ENCODE data around the gene FLVCR2.
A peak's percentile ranks its signal among the peaks of the same experiment; 100 is the strongest.

The FLVCR2 gene

GRCh38 chr14:75578102-75578785 lies at the start of gene FLVCR2:
Gene FLVCR2 (plus strand): TSS chr14:75578620. CDS start chr14:75578973, 353 bp downstream.
- peak; percentile 69 for DNase-seq (ENCODE audit: low read depth)

GRCh38 chr14:75531256-75531655 lies 47.2 kb upstream of the FLVCR2 start:
- no peak for DNase-seq (ENCODE audit: low read depth)

- DNase-seq (ENCODE audit: low read depth): peak; percentile 26
Observed at GRCh38 chr14:75531660-75532317, 46.6 kb upstream of the FLVCR2 start.

GRCh38 chr14:75533791-75534555 lies 44.4 kb upstream of the FLVCR2 start:
- no peak for DNase-seq (ENCODE audit: low read depth)

- no peak for DNase-seq (ENCODE audit: low read depth)
Observed at GRCh38 chr14:75535164-75535898, 43.1 kb upstream of the FLVCR2 start.

GRCh38 chr14:75537071-75537470 lies 41.3 kb upstream of the FLVCR2 start:
- peak; percentile 9 for DNase-seq (ENCODE audit: low read depth)

GRCh38 chr14:75539162-75539560 lies 39.3 kb upstream of the FLVCR2 start:
- DNase-seq (ENCODE audit: low read depth): no peak

- no peak for DNase-seq (ENCODE audit: low read depth)
Observed at GRCh38 chr14:75539561-75540478, 38.6 kb upstream of the FLVCR2 start.

GRCh38 chr14:75540479-75540851 lies 38.0 kb upstream of the FLVCR2 start:
- DNase-seq (ENCODE audit: low read depth): no peak

- no peak for DNase-seq (ENCODE audit: low read depth)
Observed at GRCh38 chr14:75542588-75543091, 35.8 kb upstream of the FLVCR2 start.

- DNase-seq (ENCODE audit: low read depth): no peak
Observed at GRCh38 chr14:75543253-75543652, 35.2 kb upstream of the FLVCR2 start.

GRCh38 chr14:75543786-75544185 lies 34.6 kb upstream of the FLVCR2 start:
- no peak for DNase-seq (ENCODE audit: low read depth)

- DNase-seq (ENCODE audit: low read depth): no peak
Observed at GRCh38 chr14:75545907-75546306, 32.5 kb upstream of the FLVCR2 start.

GRCh38 chr14:75547552-75548250 lies 30.7 kb upstream of the FLVCR2 start:
- DNase-seq (ENCODE audit: low read depth): no peak

- DNase-seq (ENCODE audit: low read depth): peak; percentile 11
Observed at GRCh38 chr14:75548544-75548943, 29.9 kb upstream of the FLVCR2 start.

- no peak for DNase-seq (ENCODE audit: low read depth)
Observed at GRCh38 chr14:75549169-75549568, 29.3 kb upstream of the FLVCR2 start.

- no peak for DNase-seq (ENCODE audit: low read depth)
Observed at GRCh38 chr14:75551021-75551420, 27.4 kb upstream of the FLVCR2 start.

- no peak for DNase-seq (ENCODE audit: low read depth)
Observed at GRCh38 chr14:75553157-75553556, 25.3 kb upstream of the FLVCR2 start.

- no peak for DNase-seq (ENCODE audit: low read depth)
Observed at GRCh38 chr14:75553761-75554364, 24.6 kb upstream of the FLVCR2 start.

- DNase-seq (ENCODE audit: low read depth): peak; percentile 49
Observed at GRCh38 chr14:75554482-75554881, 23.9 kb upstream of the FLVCR2 start.

All from EH (cell line).